NCI-H1092 (cell line): Measurements from ENCODE around the gene DES.

Experiments used
- DNase-seq: peaks from one replicate; lab custom pipeline; 2025; lab: John Stamatoyannopoulos, UW

DES gene

GRCh38 chr2:219438453-219438852 is 20.3 kb downstream of the DES start:
- DNase-seq, result no peak

- no peak for DNase-seq
These were observed 21.3 kb downstream of the DES start for GRCh38 chr2:219439506-219439905.

- DNase-seq, result no peak
These were observed 22.4 kb downstream of the DES start for GRCh38 chr2:219440388-219441256.

- DNase-seq, result no peak
These were observed 23.5 kb downstream of the DES start for GRCh38 chr2:219441451-219442255.

- DNase-seq, result no peak
These were observed 24.3 kb downstream of the DES start for GRCh38 chr2:219442256-219443015.

- no peak for DNase-seq
These were observed 25.0 kb downstream of the DES start for GRCh38 chr2:219443016-219443696.

GRCh38 chr2:219443697-219444023 is 25.5 kb downstream of the DES start:
- no peak for DNase-seq

- no peak for DNase-seq
These were observed 26.5 kb downstream of the DES start for GRCh38 chr2:219444566-219445091.

- DNase-seq, result no peak
These were observed 27.1 kb downstream of the DES start for GRCh38 chr2:219445220-219445640.

- DNase-seq, result no peak
These were observed 27.9 kb downstream of the DES start for GRCh38 chr2:219446101-219446504.

- no peak for DNase-seq
These were observed 28.5 kb downstream of the DES start for GRCh38 chr2:219446689-219447088.

- no peak for DNase-seq
These were observed 29.3 kb downstream of the DES start for GRCh38 chr2:219447242-219448098.

GRCh38 chr2:219448099-219448775 is 30.1 kb downstream of the DES start:
- DNase-seq, result no peak

- DNase-seq, result no peak
These were observed 30.7 kb downstream of the DES start for GRCh38 chr2:219448776-219449341.

- DNase-seq, result no peak
These were observed 31.4 kb downstream of the DES start for GRCh38 chr2:219449609-219450008.

GRCh38 chr2:219451661-219452360 is 33.6 kb downstream of the DES start:
- no peak for DNase-seq

- peak; percentile 57 for DNase-seq
These were observed 34.5 kb downstream of the DES start for GRCh38 chr2:219452361-219453317.
